ENCODE data around the gene MAST3. TPM values are rescaled to one million over a fixed set of nuclear protein-coding genes. Genes with fewer than 3 reads are reported as not detected.

Gene MAST3
- total RNA-seq, 2 donors from 2014 or later, result 6.1 to 10.8 TPM

DNA sequence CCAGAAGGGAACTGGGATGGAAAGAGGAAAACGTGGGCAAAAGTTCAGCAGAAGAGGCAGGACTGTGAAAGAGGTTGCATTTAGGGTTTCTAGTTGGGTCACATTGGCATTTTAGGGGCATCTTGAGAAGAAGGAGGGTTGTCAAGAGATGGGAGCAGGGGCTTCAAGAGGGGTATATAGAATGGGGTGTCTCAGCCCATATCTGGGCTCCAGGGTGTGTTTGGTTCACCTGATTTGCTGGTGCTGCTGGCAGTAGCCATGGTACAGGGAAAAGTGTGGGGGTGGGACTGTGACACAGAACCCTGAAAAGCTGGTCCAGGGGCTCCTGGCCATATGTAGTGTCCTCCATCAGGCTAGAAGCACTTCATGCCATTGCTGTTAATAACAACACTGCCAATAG is 22.5 kb downstream of the MAST3 start:
- H3K4me3 ChIP-seq, result no peak overlapping the region
- peaks cover 6% of the 10 kb centered on the region for H3K4me1 ChIP-seq (replicated peaks)
- DNase-seq (ENCODE audit: low spot score), result no peak
- no peaks in the 10 kb centered on the region for H3K9me3 ChIP-seq
- TF ChIP-seq, protein P1, sequence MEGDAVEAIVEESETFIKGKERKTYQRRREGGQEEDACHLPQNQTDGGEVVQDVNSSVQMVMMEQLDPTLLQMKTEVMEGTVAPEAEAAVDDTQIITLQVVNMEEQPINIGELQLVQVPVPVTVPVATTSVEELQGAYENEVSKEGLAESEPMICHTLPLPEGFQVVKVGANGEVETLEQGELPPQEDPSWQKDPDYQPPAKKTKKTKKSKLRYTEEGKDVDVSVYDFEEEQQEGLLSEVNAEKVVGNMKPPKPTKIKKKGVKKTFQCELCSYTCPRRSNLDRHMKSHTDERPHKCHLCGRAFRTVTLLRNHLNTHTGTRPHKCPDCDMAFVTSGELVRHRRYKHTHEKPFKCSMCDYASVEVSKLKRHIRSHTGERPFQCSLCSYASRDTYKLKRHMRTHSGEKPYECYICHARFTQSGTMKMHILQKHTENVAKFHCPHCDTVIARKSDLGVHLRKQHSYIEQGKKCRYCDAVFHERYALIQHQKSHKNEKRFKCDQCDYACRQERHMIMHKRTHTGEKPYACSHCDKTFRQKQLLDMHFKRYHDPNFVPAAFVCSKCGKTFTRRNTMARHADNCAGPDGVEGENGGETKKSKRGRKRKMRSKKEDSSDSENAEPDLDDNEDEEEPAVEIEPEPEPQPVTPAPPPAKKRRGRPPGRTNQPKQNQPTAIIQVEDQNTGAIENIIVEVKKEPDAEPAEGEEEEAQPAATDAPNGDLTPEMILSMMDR (IDR thresholded peaks at IDR 0.05), result no peak
- TF ChIP-seq POLR2AphosphoS5 (IDR thresholded peaks at IDR 0.05) (no peak), POLR2A (IDR thresholded peaks at IDR 0.05) (no peak)
- no peaks in the 10 kb centered on the region for H3K27me3 ChIP-seq (replicated peaks; ENCODE audit: insufficient read depth)
- no peak overlapping the region for H3K27ac ChIP-seq
- intact Hi-C loops (cut with DNase I), result no loop called here
- WGBS, result 68% methylated on average over 1 of the region's 1 CpG
- no peaks in the 10 kb centered on the region for H3K36me3 ChIP-seq

DNA sequence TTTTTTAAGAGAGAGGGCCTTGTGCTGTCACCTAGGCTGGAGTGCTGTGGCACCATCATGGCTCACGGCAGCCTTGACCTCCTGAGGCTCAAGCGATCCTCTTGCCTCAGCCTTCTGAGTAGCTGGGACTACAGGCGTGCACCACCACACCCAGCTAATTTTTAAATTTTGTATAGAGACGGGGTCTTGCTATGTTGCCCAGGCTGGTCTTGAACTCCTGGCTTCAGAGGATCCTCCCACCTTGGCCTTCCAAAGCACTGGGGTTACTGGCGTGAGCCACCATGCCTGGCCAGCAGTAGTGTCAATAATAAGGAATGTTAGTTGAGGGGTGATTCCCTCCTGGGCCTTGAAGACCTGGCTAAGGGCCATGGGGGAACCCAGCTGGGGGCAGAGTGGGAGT is 23.6 kb downstream of the MAST3 start:
- 97% methylated on average over 5 of the region's 5 CpGs for WGBS
- TF ChIP-seq POLR2A (IDR thresholded peaks at IDR 0.05), result no peak
- TF ChIP-seq, protein P1 (IDR thresholded peaks at IDR 0.05), result no peak
- no peak for TF ChIP-seq POLR2AphosphoS5 (IDR thresholded peaks at IDR 0.05)
- no peak for DNase-seq (ENCODE audit: low spot score)
- no peaks in the 10 kb centered on the region for H3K27me3 ChIP-seq (replicated peaks; ENCODE audit: insufficient read depth)
- H3K36me3 ChIP-seq, result no peaks in the 10 kb centered on the region
- H3K27ac ChIP-seq, result no peak overlapping the region
- no peaks in the 10 kb centered on the region for H3K9me3 ChIP-seq
- H3K4me3 ChIP-seq, result no peak overlapping the region
- peaks cover 6% of the 10 kb centered on the region for H3K4me1 ChIP-seq (replicated peaks)
- intact Hi-C loops (cut with DNase I), result no loop called here

DNA sequence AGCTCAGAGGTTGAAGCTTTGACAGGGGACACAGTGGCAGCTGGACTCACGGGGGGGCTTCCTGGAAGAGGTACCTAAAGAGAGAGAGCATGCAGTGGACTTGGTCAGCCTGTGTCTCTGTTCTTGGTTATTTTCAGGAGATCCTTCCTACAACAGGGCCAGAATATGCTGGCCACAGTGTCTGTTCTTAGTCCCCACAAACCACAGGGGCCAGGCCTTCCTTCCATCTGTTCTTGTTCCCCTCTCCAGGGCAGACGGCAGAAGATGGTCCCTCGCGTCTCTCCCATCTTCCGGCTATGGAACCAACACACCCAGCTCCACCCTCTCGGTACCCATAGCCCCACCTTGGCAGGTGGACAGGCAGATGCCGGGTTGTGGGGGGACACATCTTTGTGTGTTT is 24.8 kb downstream of the MAST3 start:
- intact Hi-C loops (cut with DNase I), result no loop called here
- Histone ChIP-seq H3K27me3 (replicated peaks; ENCODE audit: insufficient read depth) (no peaks in the 10 kb centered on the region), H3K4me3 (no peak overlapping the region), H3K27ac (no peak overlapping the region), H3K9me3 (no peaks in the 10 kb centered on the region), H3K36me3 (no peaks in the 10 kb centered on the region), H3K4me1 (replicated peaks) (peaks cover 1% of the 10 kb centered on the region)
- no peak for DNase-seq (ENCODE audit: low spot score)
- TF ChIP-seq POLR2A (IDR thresholded peaks at IDR 0.05), result no peak
- TF ChIP-seq POLR2AphosphoS5 (IDR thresholded peaks at IDR 0.05), result no peak
- TF ChIP-seq, protein P1 (IDR thresholded peaks at IDR 0.05), result no peak
- 91% methylated on average over 7 of the region's 7 CpGs for WGBS

DNA sequence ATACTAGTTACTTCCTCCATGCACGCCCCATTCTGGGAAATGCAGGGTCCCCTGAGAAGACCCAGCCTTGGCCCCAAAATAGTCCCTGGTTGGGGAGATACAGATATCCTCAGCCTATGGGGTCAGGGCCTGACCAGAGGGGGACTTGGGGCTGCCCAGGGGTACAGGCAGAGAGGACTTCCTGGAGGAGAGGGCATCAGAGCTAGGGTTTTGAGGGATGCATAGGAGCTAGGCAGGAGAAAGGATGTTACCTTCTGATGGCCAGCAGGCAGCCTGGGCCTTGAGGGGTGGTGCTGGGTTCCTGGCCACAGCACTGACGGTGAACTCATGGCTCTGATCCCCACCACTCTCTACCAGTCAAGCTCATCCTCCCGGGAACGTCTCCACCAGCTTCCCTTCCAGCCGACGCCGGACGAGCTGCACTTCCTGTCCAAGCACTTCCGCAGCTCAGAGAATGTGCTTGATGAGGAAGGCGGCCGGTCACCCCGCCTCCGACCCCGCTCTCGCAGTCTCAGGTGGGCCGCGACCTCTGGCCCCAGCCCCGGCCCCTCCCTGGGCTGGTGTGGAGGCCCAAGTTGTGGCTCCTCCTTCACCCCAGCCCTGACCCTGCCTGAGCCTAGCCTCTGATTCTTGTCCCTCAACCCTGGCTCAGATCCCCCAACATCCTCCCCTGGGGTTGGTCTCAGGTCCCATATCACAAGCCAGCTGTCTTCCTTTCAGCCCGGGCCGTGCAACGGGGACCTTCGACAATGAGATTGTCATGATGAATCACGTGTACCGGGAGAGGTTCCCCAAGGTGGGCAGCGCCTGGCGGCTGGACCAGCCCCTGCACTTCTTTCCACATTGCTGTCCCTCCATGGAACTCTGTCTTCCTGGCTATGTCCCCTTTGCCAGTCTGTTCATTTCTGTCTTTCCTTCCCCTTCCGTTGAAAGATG is 25.6 kb downstream of the MAST3 start:
- TF ChIP-seq POLR2A (IDR thresholded peaks at IDR 0.05) (no peak), POLR2AphosphoS5 (IDR thresholded peaks at IDR 0.05) (no peak)
- TF ChIP-seq, protein P1 (IDR thresholded peaks at IDR 0.05), result no peak
- WGBS, result 88% methylated on average over 27 of the region's 27 CpGs
- intact Hi-C loops (cut with DNase I), result no loop called here

DNA sequence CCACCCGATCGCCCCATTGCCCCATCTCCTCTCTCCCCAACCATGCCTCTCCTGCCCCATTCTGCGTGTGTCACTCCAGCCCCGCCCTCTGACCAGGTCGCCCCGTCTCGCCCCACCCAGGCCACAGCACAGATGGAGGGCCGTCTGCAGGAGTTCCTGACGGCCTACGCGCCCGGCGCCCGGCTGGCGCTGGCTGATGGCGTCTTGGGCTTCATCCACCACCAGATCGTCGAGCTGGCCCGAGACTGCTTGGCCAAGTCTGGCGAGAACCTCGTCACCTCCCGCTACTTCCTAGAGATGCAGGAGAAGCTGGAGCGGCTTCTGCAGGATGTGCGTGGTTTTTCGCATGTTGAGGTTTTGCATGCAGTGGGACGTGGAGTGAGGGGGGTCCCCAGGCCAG is 26.2 kb downstream of the MAST3 start:
- no peaks in the 10 kb centered on the region for H3K4me1 ChIP-seq (replicated peaks)
- TF ChIP-seq, protein P1 (IDR thresholded peaks at IDR 0.05), result no peak
- no peak for TF ChIP-seq POLR2AphosphoS5 (IDR thresholded peaks at IDR 0.05)
- no peak for TF ChIP-seq POLR2A (IDR thresholded peaks at IDR 0.05)
- no peaks in the 10 kb centered on the region for H3K9me3 ChIP-seq
- WGBS, result 78% methylated on average over 26 of the region's 26 CpGs
- H3K4me3 ChIP-seq, result no peak overlapping the region
- DNase-seq (ENCODE audit: low spot score), result no peak
- intact Hi-C loops (cut with DNase I), result no loop called here
- no peak overlapping the region for H3K27ac ChIP-seq
- H3K36me3 ChIP-seq, result no peaks in the 10 kb centered on the region
- no peaks in the 10 kb centered on the region for H3K27me3 ChIP-seq (replicated peaks; ENCODE audit: insufficient read depth)

More for the DNA sequence above, 25.6 kb downstream of the MAST3 start:
- no peak for DNase-seq (ENCODE audit: low spot score)
- H3K36me3 ChIP-seq, result no peaks in the 10 kb centered on the region
- no peak overlapping the region for H3K27ac ChIP-seq
- no peaks in the 10 kb centered on the region for H3K27me3 ChIP-seq (replicated peaks; ENCODE audit: insufficient read depth)
- no peaks in the 10 kb centered on the region for H3K9me3 ChIP-seq
- no peak overlapping the region for H3K4me3 ChIP-seq
- H3K4me1 ChIP-seq (replicated peaks), result no peaks in the 10 kb centered on the region

Data from prostate gland (tissue), 2 donors.